Mesenchymal stem cell (in vitro differentiated cells and primary cell): ENCODE results near the gene KLHL29.

Source experiments
- DNase-seq: peaks from one replicate; pipeline ENCODE4 v3.0.0-alpha.2; 2013
- H2AFZ ChIP-seq: one replicate; pipeline ENCODE4 v1.6.1; 2013; ENCODE audit warnings: low read depth, mild to moderate bottlenecking, control low read depth, inconsistent platforms, low read length, moderate library complexity
- H2AK5ac ChIP-seq: 2 replicates; pipeline ENCODE4 v1.6.1; 2013; ENCODE audit warnings: low read length, moderate library complexity, mild to moderate bottlenecking, inconsistent platforms; ENCODE audit not compliant: severe bottlenecking
- H2BK120ac ChIP-seq: one replicate; pipeline ENCODE4 v1.6.1; 2013; ENCODE audit warnings: low read depth, mild to moderate bottlenecking, inconsistent platforms, low read length, moderate library complexity
- H2BK12ac ChIP-seq, 2 experiments: one replicate each; pipeline ENCODE4 v1.6.1; 2013; ENCODE audit warnings: inconsistent platforms in 2 of 2, low read length in 2 of 2, mild to moderate bottlenecking in 2 of 2, moderate library complexity in 2 of 2, control low read depth in 1 of 2
- H2BK15ac ChIP-seq: one replicate; pipeline ENCODE4 v1.6.1; 2013; ENCODE audit warnings: mild to moderate bottlenecking, low read depth, inconsistent platforms; ENCODE audit not compliant: poor library complexity, severe bottlenecking
- H2BK5ac ChIP-seq: 2 replicates; pipeline ENCODE4 v1.6.1; 2013; ENCODE audit warnings: low read depth, mild to moderate bottlenecking, low read length, control low read depth, inconsistent platforms; ENCODE audit not compliant: poor library complexity, severe bottlenecking
- H3K14ac ChIP-seq, 2 experiments: one replicate each; pipeline ENCODE4 v1.6.1; 2013; ENCODE audit warnings: inconsistent platforms in 2 of 2, low read length in 2 of 2, control low read depth in 1 of 2, mild to moderate bottlenecking in 1 of 2, moderate library complexity in 1 of 2
- H3K18ac ChIP-seq, 2 experiments: one replicate each; pipeline ENCODE4 v1.6.1; 2013; ENCODE audit warnings: inconsistent platforms in 2 of 2, low read length in 2 of 2, control low read depth in 1 of 2, low read depth in 1 of 2, mild to moderate bottlenecking in 1 of 2
- H3K23ac ChIP-seq, 2 experiments: one replicate each; pipeline ENCODE4 v1.6.1; 2013; ENCODE audit warnings: inconsistent platforms in 2 of 2, low read length in 2 of 2, mild to moderate bottlenecking in 2 of 2, moderate library complexity in 2 of 2, control low read depth in 1 of 2
- H3K27ac ChIP-seq: 2 replicates; pipeline ENCODE4 v1.5.1; 2013; ENCODE audit warnings: mild to moderate bottlenecking, moderate library complexity, low read length, control low read depth, inconsistent platforms; ENCODE audit not compliant: poor library complexity, severe bottlenecking
- H3K27me3 ChIP-seq, 2 experiments: 2 replicates each; pipeline versions ENCODE4 v1.6.1 to v1.7.0; 2013; ENCODE audit warnings: low read length in 2 of 2, mild to moderate bottlenecking in 2 of 2, moderate library complexity in 2 of 2, control low read depth in 1 of 2, inconsistent platforms in 1 of 2; ENCODE audit not compliant: control insufficient read depth in 1 of 2, insufficient read depth in 1 of 2
- H3K36me3 ChIP-seq, 2 experiments: 2 replicates each; pipeline versions ENCODE4 v1.6.1 to v1.7.0; 2013; ENCODE audit warnings: low read length in 2 of 2, control low read depth in 1 of 2, inconsistent platforms in 1 of 2, low read depth in 1 of 2, mild to moderate bottlenecking in 1 of 2; ENCODE audit not compliant: insufficient read depth in 2 of 2, control insufficient read depth in 1 of 2
- H3K4ac ChIP-seq, 2 experiments: one replicate each; pipeline ENCODE4 v1.6.1; 2013; ENCODE audit warnings: inconsistent platforms in 2 of 2, low read length in 2 of 2, mild to moderate bottlenecking in 2 of 2, moderate library complexity in 2 of 2, control low read depth in 1 of 2, low read depth in 1 of 2
- H3K4me1 ChIP-seq: 2 replicates; pipeline ENCODE4 v1.6.1; 2013; ENCODE audit warnings: low read depth, low read length, control low read depth; ENCODE audit not compliant: control insufficient read depth, insufficient read depth
- H3K4me2 ChIP-seq: 2 replicates; pipeline ENCODE4 v1.6.1; 2013; ENCODE audit warnings: low read length, mild to moderate bottlenecking, inconsistent platforms; ENCODE audit not compliant: poor library complexity, severe bottlenecking
- H3K4me3 ChIP-seq, 2 experiments: 2 replicates each; pipeline versions ENCODE4 v1.5.1 to v1.7.0; 2013; ENCODE audit warnings: low read length in 2 of 2, mild to moderate bottlenecking in 2 of 2, control low read depth in 1 of 2, low read depth in 1 of 2; ENCODE audit not compliant: insufficient read depth in 1 of 2
- H3K79me1 ChIP-seq: replicated peaks from 2 replicates; pipeline ENCODE4 v1.6.1; 2013; ENCODE audit warnings: mild to moderate bottlenecking, control low read depth, low read length, inconsistent platforms; ENCODE audit not compliant: poor library complexity, severe bottlenecking
- H3K9ac ChIP-seq: 2 replicates; pipeline ENCODE4 v1.7.0; 2013; ENCODE audit warnings: mild to moderate bottlenecking, low read length, moderate library complexity
- H3K9me3 ChIP-seq: 2 replicates; pipeline ENCODE4 v1.7.0; 2013; ENCODE audit warnings: mild to moderate bottlenecking, low read length; ENCODE audit not compliant: control insufficient read depth
- H4K8ac ChIP-seq: one replicate; pipeline ENCODE4 v1.6.1; 2013; ENCODE audit warnings: inconsistent platforms, mild to moderate bottlenecking, low read length, moderate library complexity
- H4K91ac ChIP-seq: one replicate; pipeline ENCODE4 v1.6.1; 2013; ENCODE audit warnings: mild to moderate bottlenecking, low read length, inconsistent platforms
- WGBS: methylation state at CpG from one replicate; pipeline ENCODE4 v1.1.7; 2013; ENCODE audit warnings: mixed read lengths; 5-methylcytosine and 5-hydroxymethylcytosine counted together

Gene KLHL29

DNA sequence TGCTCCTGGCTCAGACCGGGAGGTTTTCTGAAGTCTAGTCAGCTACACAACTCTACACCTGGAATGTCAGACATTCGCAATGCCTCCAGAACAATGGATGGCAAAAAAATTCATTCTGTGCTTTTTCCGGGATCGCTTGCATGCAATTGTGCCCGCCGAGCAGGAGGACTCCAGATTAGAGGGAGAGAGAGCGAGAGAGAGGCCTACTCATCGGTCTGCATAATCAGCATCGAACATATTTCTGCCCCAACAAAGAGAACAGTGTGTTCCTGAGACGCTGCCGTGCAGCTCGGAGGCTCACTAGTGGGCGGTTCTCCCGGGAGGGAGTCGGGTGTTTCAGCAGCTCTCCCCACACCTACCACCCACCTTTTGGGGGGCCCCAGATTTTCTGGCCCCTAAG lies 117.1 kb downstream of the KLHL29 start:
- Histone ChIP-seq H2BK12ac (no peak overlapping the region), H4K91ac (no peak overlapping the region), H2BK15ac (no peak overlapping the region), H3K4ac (no peak overlapping the region), H3K9me3 (no peaks in the 10 kb centered on the region), H3K4me1 (peaks cover 6% of the 10 kb centered on the region), H2BK120ac (no peak overlapping the region), H3K27ac (no peak overlapping the region), H2BK5ac (no peak overlapping the region), H3K9ac (no peak overlapping the region), H2AFZ (no peak overlapping the region), H2AK5ac (no peak overlapping the region), H3K14ac (no peak overlapping the region), H3K36me3 (peaks cover 4% of the 10 kb centered on the region in 2 experiments), H3K79me1 (peaks cover 7% of the 10 kb centered on the region), H3K23ac (no peak overlapping the region), H3K4me2 (no peak overlapping the region), H3K18ac (no peak overlapping the region), H4K8ac (no peak overlapping the region), H3K27me3 (peaks cover 0 to 10% of the 10 kb centered on the region in 2 experiments), H3K4me3 (no peak overlapping the region)
- DNase-seq = no peak
- 90% methylated on average over 15 of the region's 15 CpGs for WGBS

DNA sequence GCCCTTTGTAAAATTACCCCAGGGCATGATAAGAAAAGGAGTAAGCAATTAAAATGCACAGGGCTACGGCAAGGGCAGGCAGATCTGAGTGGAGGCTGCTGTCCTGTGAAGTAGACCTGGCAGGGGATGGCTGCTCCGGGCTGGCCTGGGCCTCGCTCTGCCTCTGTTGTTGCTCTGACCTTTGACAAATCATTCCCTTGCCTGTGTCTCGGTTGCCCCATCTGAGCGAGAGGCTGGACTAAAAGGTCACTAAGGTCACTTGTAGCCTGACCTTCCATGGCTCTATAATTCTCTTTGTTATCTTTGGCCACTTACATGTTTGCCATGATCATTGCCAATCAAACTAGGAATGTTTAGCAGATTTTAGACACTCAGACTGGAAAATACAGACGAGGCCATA lies 118.1 kb downstream of the KLHL29 start:
- Histone ChIP-seq H2BK12ac (no peak overlapping the region), H3K79me1 (peaks cover 7% of the 10 kb centered on the region), H2BK15ac (no peak overlapping the region), H2BK120ac (no peak overlapping the region), H2AFZ (no peak overlapping the region), H2AK5ac (no peak overlapping the region), H3K4ac (no peak overlapping the region), H3K4me3 (no peak overlapping the region), H3K9ac (no peak overlapping the region), H3K18ac (no peak overlapping the region), H3K14ac (no peak overlapping the region), H4K91ac (no peak overlapping the region), H3K4me2 (no peak overlapping the region), H4K8ac (no peak overlapping the region), H3K9me3 (no peaks in the 10 kb centered on the region), H3K27me3 (peaks cover 0 to 10% of the 10 kb centered on the region in 2 experiments), H2BK5ac (no peak overlapping the region), H3K4me1 (no peaks in the 10 kb centered on the region), H3K36me3 (peaks cover 7 to 8% of the 10 kb centered on the region in 2 experiments), H3K27ac (no peak overlapping the region), H3K23ac (no peak overlapping the region)
- WGBS = 51% methylated on average over 6 of the region's 6 CpGs
- no peak for DNase-seq

GRCh38 chr2:23503682-23504081 lies 118.7 kb downstream of the KLHL29 start:
- H3K14ac ChIP-seq = no peak overlapping the region
- H2BK15ac ChIP-seq = no peak overlapping the region
- no peak overlapping the region for H3K4me2 ChIP-seq
- H3K18ac ChIP-seq = no peak overlapping the region
- no peak overlapping the region for H2AFZ ChIP-seq
- no peak overlapping the region for H2BK12ac ChIP-seq
- no peak overlapping the region for H3K23ac ChIP-seq
- H4K91ac ChIP-seq = no peak overlapping the region
- H3K79me1 ChIP-seq = peaks cover 7% of the 10 kb centered on the region
- no peak for DNase-seq
- no peak overlapping the region for H3K27ac ChIP-seq
- H2BK5ac ChIP-seq = no peak overlapping the region
- H3K4ac ChIP-seq = no peak overlapping the region
- no peaks in the 10 kb centered on the region for H3K4me1 ChIP-seq
- no peak overlapping the region for H2BK120ac ChIP-seq
- no peak overlapping the region for H2AK5ac ChIP-seq
- WGBS = 53% methylated on average over 7 of the region's 7 CpGs
- no peak overlapping the region for H4K8ac ChIP-seq
- H3K9me3 ChIP-seq = no peaks in the 10 kb centered on the region
- peaks cover 7 to 8% of the 10 kb centered on the region in 2 experiments for H3K36me3 ChIP-seq
- no peak overlapping the region for H3K4me3 ChIP-seq
- H3K9ac ChIP-seq = no peak overlapping the region
- H3K27me3 ChIP-seq = peaks cover 0 to 10% of the 10 kb centered on the region in 2 experiments

GRCh38 chr2:23504591-23504990 lies 119.6 kb downstream of the KLHL29 start:
- Histone ChIP-seq H2BK15ac (no peak overlapping the region), H2BK5ac (no peak overlapping the region), H3K27me3 (peaks cover 0 to 6% of the 10 kb centered on the region in 2 experiments), H3K4ac (no peak overlapping the region), H3K4me2 (no peak overlapping the region), H3K4me1 (no peaks in the 10 kb centered on the region), H2AK5ac (no peak overlapping the region), H3K36me3 (peaks cover 7 to 8% of the 10 kb centered on the region in 2 experiments), H2AFZ (no peak overlapping the region), H3K14ac (no peak overlapping the region), H3K18ac (no peak overlapping the region), H3K79me1 (peaks cover 6% of the 10 kb centered on the region), H3K23ac (no peak overlapping the region), H3K9me3 (no peaks in the 10 kb centered on the region), H3K27ac (no peak overlapping the region), H3K4me3 (no peak overlapping the region), H2BK120ac (no peak overlapping the region), H4K91ac (no peak overlapping the region), H3K9ac (no peak overlapping the region), H2BK12ac (no peak overlapping the region), H4K8ac (no peak overlapping the region)
- WGBS = 97% methylated on average over 8 of the region's 8 CpGs
- no peak for DNase-seq
